Neural cell (in vitro differentiated cells): Measurements from ENCODE around the gene OSBPL5. TPM values are rescaled to one million over a fixed set of nuclear protein-coding genes. Genes with fewer than 3 reads are reported as not detected.

Source experiments
- H2AFZ ChIP-seq: fragments of 200-600, 300-800 bp; sonication (generic), shearing (Covaris generic); 2 replicates; pipeline ENCODE4 v1.6.0; 2014; ENCODE audit warnings: low read depth, mild to moderate bottlenecking, antibody characterized with exemption, low read length, moderate library complexity
- H3F3A ChIP-seq: fragments of 200-600 bp; shearing (Covaris generic); 2 replicates; pipeline ENCODE4 v1.6.1; 2016; ENCODE audit warnings: mild to moderate bottlenecking, moderate library complexity, mixed read lengths, antibody characterized with exemption, low read length; ENCODE audit not compliant: insufficient read depth, poor library complexity, severe bottlenecking
- H3K27ac ChIP-seq: fragments of 200-600, 300-800 bp; sonication (generic), shearing (Covaris generic); 2 replicates; pipeline ENCODE4 v1.5.1; 2014; ENCODE audit warnings: mild to moderate bottlenecking, low read length, moderate library complexity
- H3K27me3 ChIP-seq: fragments of 300-800, 200-600 bp; sonication (generic), shearing (Covaris generic); 2 replicates; pipeline ENCODE4 v1.6.0; 2014; ENCODE audit warnings: mild to moderate bottlenecking, low read depth, low read length, moderate library complexity; ENCODE audit not compliant: insufficient read depth
- H3K36me3 ChIP-seq: fragments of 300-800, 200-600 bp; sonication (generic), shearing (Covaris generic); 2 replicates; pipeline ENCODE4 v1.5.1; 2014; ENCODE audit warnings: mild to moderate bottlenecking, antibody characterized with exemption, low read length, moderate library complexity; ENCODE audit not compliant: insufficient read depth
- H3K4me2 ChIP-seq: fragments of 300-800, 200-600 bp; sonication (generic), shearing (Covaris generic); 2 replicates; pipeline ENCODE4 v1.6.0; 2014; ENCODE audit warnings: mild to moderate bottlenecking, low read length
- H3K4me3 ChIP-seq: fragments of 300-800, 200-600 bp; sonication (generic), shearing (Covaris generic); 2 replicates; pipeline ENCODE4 v1.5.1; 2014; ENCODE audit warnings: mild to moderate bottlenecking, low read length, moderate library complexity
- H3K79me2 ChIP-seq: fragments of 200-600 bp; shearing (Covaris generic); replicated peaks from 2 replicates; pipeline ENCODE4 v1.6.0; 2014; ENCODE audit warnings: mild to moderate bottlenecking, low read length, moderate library complexity; ENCODE audit not compliant: insufficient read depth
- H3K9ac ChIP-seq: fragments of 300-800, 200-600 bp; sonication (generic), shearing (Covaris generic); 2 replicates; pipeline ENCODE4 v1.6.1; 2016; ENCODE audit warnings: mild to moderate bottlenecking, low read length, mixed read lengths
- H3K9me2 ChIP-seq: fragments of 200-600 bp; shearing (Covaris generic); 2 replicates; pipeline ENCODE4 v1.6.1; 2016; ENCODE audit warnings: mild to moderate bottlenecking, low read length, mixed read lengths; ENCODE audit not compliant: insufficient read depth
- H3K9me3 ChIP-seq: fragments of 200-600, 300-800 bp; sonication (generic), shearing (Covaris generic); 2 replicates; pipeline ENCODE4 v1.6.1; 2016; ENCODE audit warnings: mild to moderate bottlenecking, mixed run types, low read length, moderate library complexity, mixed read lengths
- H4K20me1 ChIP-seq: fragments of 200-600 bp; shearing (Covaris generic); 2 replicates; pipeline ENCODE4 v1.6.1; 2016; ENCODE audit warnings: mild to moderate bottlenecking, mixed run types; ENCODE audit not compliant: insufficient read depth
- CTCF ChIP-seq: fragments of 450-650 bp; IDR thresholded peaks from 2 replicates; pipeline ENCODE4 v1.5.1; 2014; ENCODE audit warnings: antibody characterized with exemption, mild to moderate bottlenecking, moderate library complexity; ENCODE audit not compliant: poor library complexity, severe bottlenecking
- EP300 ChIP-seq: fragments of 450-650 bp; conservative IDR thresholded peaks from 2 replicates; pipeline ENCODE4 v1.6.1; 2014; ENCODE audit warnings: antibody characterized with exemption, mild to moderate bottlenecking, moderate library complexity; ENCODE audit not compliant: poor library complexity, severe bottlenecking
- EZH2 ChIP-seq: fragments of 200-600, 300-800 bp; shearing (Covaris generic), sonication (generic); IDR thresholded peaks from 2 replicates; pipeline ENCODE4 v1.6.1; 2014; ENCODE audit warnings: antibody characterized with exemption, low read length, borderline replicate concordance, mild to moderate bottlenecking; ENCODE audit not compliant: insufficient read depth, poor library complexity, severe bottlenecking
- MXI1 ChIP-seq: fragments of 450-650 bp; conservative IDR thresholded peaks from 2 replicates; pipeline ENCODE4 v1.6.1; 2014; ENCODE audit warnings: antibody characterized with exemption, mild to moderate bottlenecking; ENCODE audit not compliant: poor library complexity, severe bottlenecking
- POLR2AphosphoS5 ChIP-seq: IDR thresholded peaks from 2 replicates; pipeline ENCODE4 v1.6.1; 2012
- RAD21 ChIP-seq: fragments of 450-650 bp; conservative IDR thresholded peaks from 2 replicates; pipeline ENCODE4 v1.6.1; 2014; ENCODE audit warnings: antibody characterized with exemption, mild to moderate bottlenecking, moderate library complexity
- REST ChIP-seq: IDR thresholded peaks from 2 replicates; pipeline ENCODE4 v1.6.1; 2012; ENCODE audit warnings: borderline replicate concordance
- SMC3 ChIP-seq: fragments of 450-650 bp; conservative IDR thresholded peaks from 2 replicates; pipeline ENCODE4 v1.6.1; 2014; ENCODE audit warnings: antibody characterized with exemption, mild to moderate bottlenecking, moderate library complexity; ENCODE audit not compliant: poor library complexity
- TAF1 ChIP-seq: IDR thresholded peaks from 2 replicates; pipeline ENCODE4 v1.6.1; 2012; ENCODE audit warnings: low read depth
- polyA plus RNA-seq: library from polyadenylated mRNA; depleted of rRNA; stranded (reverse); fragments of >200 nt; gene quantifications from 2 replicates; pipeline ENCODE4 v1.2.3, GENCODE V29; 2014

The OSBPL5 gene
- polyA plus RNA-seq, 1 donor from 2014 or later: 49.1 TPM

- TF ChIP-seq CTCF (no peak), EZH2 (no peak), MXI1 (no peak), POLR2AphosphoS5 (no peak), RAD21 (no peak), SMC3 (no peak), REST (no peak), TAF1 (no peak), EP300 (no peak)
- no peaks in the 10 kb centered on the region for H3F3A ChIP-seq
- H3K9me2 ChIP-seq: no peaks in the 10 kb centered on the region
- H3K27me3 ChIP-seq: no peaks in the 10 kb centered on the region
- H3K27ac ChIP-seq: no peak overlapping the region
- no peaks in the 10 kb centered on the region for H4K20me1 ChIP-seq
- no peaks in the 10 kb centered on the region for H3K36me3 ChIP-seq
- no peak overlapping the region for H3K4me3 ChIP-seq
- H3K79me2 ChIP-seq: no peaks in the 10 kb centered on the region
- no peak overlapping the region for H3K4me2 ChIP-seq
- H2AFZ ChIP-seq: no peak overlapping the region
- H3K9me3 ChIP-seq: no peaks in the 10 kb centered on the region
- H3K9ac ChIP-seq: no peak overlapping the region
Measured at GRCh38 chr11:3140291-3140603, 24.9 kb downstream of the OSBPL5 start.

GRCh38 chr11:3139481-3140290 lies 25.4 kb downstream of the OSBPL5 start:
- Histone ChIP-seq H3K9me3 (no peaks in the 10 kb centered on the region), H2AFZ (no peak overlapping the region), H4K20me1 (no peaks in the 10 kb centered on the region), H3K9me2 (no peaks in the 10 kb centered on the region), H3K27ac (no peak overlapping the region), H3K4me3 (no peak overlapping the region), H3K9ac (no peak overlapping the region), H3F3A (no peaks in the 10 kb centered on the region), H3K4me2 (no peak overlapping the region), H3K27me3 (no peaks in the 10 kb centered on the region), H3K79me2 (no peaks in the 10 kb centered on the region), H3K36me3 (no peaks in the 10 kb centered on the region)
- no peak for TF ChIP-seq POLR2AphosphoS5
- TF ChIP-seq EP300: no peak
- TF ChIP-seq EZH2: no peak
- no peak for TF ChIP-seq SMC3
- no peak for TF ChIP-seq MXI1
- TF ChIP-seq REST: no peak
- no peak for TF ChIP-seq RAD21
- no peak for TF ChIP-seq TAF1
- no peak for TF ChIP-seq CTCF
